GM19452 (cell line): Measurements from ENCODE around the gene ATP2C2.
"Not testable (repeated sequence)": the region's sequence is repeated elsewhere in the genome, so short reads cannot be mapped to it uniquely, and the experiment has no call there.

Source experiments
- ATAC-seq: cut with Tn5 transposase; IDR thresholded peaks from one replicate; pipeline ENCODE4 v1.9.1; 2021; ENCODE audit not compliant: unreplicated experiment

ATP2C2 gene, protein sequence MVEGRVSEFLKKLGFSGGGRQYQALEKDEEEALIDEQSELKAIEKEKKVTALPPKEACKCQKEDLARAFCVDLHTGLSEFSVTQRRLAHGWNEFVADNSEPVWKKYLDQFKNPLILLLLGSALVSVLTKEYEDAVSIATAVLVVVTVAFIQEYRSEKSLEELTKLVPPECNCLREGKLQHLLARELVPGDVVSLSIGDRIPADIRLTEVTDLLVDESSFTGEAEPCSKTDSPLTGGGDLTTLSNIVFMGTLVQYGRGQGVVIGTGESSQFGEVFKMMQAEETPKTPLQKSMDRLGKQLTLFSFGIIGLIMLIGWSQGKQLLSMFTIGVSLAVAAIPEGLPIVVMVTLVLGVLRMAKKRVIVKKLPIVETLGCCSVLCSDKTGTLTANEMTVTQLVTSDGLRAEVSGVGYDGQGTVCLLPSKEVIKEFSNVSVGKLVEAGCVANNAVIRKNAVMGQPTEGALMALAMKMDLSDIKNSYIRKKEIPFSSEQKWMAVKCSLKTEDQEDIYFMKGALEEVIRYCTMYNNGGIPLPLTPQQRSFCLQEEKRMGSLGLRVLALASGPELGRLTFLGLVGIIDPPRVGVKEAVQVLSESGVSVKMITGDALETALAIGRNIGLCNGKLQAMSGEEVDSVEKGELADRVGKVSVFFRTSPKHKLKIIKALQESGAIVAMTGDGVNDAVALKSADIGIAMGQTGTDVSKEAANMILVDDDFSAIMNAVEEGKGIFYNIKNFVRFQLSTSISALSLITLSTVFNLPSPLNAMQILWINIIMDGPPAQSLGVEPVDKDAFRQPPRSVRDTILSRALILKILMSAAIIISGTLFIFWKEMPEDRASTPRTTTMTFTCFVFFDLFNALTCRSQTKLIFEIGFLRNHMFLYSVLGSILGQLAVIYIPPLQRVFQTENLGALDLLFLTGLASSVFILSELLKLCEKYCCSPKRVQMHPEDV

GRCh38 chr16:84368308-84368996 lies at the start of gene ATP2C2:
ATP2C2 (plus strand) TSS chr16:84368538; CDS start chr16:84368616, 78 bp downstream.
- no peak for ATAC-seq

GRCh38 chr16:84319146-84319760 lies 49.1 kb upstream of the ATP2C2 start:
- ATAC-seq: no peak

- no peak for ATAC-seq
Observed at GRCh38 chr16:84320511-84320910, 47.8 kb upstream of the ATP2C2 start.

DNA sequence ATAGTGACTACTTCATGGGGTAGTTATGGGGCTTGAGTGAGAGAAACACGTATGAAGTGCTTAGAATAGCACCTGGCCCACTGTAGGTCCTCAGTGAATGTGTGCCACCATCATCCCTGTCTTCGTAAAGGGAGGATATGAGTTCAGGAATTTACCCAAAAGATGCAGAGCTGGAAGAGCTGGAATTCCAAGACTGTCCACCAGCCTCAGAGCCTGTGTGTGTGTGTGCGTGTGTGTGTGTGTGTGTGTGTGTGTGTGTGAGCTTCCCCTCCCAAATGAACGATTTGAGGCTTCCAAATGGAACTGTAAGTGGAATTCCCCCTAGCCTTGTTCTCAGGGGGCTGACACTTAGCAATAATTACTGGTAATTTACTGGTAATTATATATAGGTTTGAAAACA lies 46.4 kb upstream of the ATP2C2 start:
- no peak for ATAC-seq

DNA sequence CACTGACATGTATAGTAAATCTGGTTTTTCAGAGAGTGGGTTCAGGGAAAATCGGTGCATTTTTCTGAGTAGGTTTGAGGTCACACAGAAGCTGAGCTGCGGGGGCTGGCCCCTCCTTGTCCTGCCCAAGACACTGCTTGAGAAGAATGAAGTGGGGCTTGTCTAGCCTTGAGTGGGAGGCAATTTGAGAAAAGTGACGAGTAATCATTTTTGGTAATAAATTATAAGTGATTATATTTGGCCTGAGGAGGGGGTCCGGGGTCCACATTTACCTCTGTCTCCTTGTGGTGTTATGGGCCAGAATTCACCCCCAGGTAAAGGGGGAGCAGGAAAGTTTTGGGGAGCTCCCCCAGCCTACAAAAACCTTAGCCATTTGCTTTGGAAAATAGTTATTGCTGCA lies 45.6 kb upstream of the ATP2C2 start:
- no peak for ATAC-seq

DNA sequence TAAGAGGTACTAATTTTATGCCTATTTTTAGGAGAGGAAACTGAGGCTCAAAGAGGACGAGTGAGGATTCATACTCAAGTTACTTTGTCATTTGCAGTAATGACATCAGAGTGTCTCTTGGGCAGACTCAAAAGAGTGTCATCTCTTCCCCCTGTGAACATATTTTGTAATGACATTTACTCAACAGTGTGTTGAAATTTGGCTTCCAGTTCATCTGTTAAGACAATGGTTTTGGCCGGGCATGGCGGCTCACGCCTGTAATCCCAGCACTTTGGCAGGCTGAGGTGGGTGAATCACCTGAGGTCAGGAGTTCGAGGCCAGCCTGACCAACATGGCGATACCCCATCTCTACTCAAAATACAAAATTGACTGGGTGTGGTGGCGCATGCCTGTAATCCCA lies 44.7 kb upstream of the ATP2C2 start:
- ATAC-seq: no peak

GRCh38 chr16:84324434-84325262 lies 43.7 kb upstream of the ATP2C2 start:
- ATAC-seq: no peak

DNA sequence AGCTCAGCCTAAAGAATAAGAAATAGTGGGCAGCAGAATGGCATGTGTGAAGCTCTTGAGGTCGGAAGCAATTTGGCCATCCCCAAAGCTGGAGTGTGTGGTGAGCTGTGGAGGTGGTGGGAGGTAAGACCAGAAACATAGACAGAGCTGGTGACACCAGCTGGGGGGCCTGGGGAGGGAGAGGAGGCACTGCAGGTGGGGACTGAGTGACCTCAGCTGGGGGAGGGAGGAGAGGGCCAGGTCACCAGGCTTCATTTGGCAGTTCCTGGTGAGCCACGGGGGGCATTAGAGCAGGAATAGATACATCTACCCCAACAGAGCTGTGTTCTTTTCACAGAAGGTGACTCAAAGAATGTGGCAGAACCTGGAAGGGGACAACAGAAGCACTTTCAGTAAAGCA lies 41.8 kb upstream of the ATP2C2 start:
- ATAC-seq: no peak

DNA sequence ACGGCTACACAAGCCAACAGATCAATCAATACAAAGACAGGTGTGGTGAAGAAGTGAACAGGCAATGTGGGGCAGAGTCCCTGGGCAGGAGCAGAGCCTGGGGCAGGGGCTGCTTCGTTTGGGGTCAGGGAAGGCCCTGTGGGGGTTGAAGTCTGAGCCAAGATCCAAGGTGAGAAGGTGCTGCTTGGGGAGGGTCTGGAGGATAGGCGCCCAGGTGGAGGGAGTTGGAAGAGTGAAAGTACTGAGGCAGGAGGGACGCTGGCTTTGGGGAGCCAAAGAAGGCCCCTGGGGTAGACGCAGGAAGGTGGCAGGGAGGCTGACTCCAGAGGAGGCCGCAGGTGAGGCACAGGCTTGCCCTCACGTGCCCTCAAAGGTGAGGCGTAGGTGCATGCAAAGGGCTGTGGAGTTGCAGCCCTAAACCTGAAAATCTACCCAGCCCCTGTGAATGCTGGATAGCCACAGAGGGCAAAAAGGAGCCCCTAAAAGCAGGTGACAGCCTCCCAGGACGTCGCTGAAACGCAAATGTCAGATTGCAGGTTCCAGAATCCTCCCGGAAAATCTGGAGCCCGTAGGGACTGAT lies 40.3 kb upstream of the ATP2C2 start:
- no peak for ATAC-seq

DNA sequence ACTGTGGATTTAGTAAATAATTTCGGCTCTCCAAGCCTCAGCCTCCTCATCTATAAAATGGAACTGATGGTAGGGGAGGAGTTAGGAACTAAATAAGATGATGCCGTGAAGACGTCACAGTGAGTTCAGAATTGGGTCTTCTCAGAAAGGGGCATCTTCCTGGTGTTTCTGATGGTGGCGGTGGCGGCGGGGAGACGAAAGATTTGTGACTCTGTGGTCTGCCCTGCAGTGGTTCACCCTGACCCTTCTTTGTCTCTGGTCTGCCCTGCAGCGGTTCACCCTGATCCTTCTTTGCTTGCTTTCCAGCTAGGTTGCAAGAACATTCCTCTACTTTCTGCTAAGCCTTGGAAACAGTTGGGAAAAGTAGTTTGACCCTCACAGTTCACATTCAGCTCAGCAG lies 39.3 kb upstream of the ATP2C2 start:
- no peak for ATAC-seq

DNA sequence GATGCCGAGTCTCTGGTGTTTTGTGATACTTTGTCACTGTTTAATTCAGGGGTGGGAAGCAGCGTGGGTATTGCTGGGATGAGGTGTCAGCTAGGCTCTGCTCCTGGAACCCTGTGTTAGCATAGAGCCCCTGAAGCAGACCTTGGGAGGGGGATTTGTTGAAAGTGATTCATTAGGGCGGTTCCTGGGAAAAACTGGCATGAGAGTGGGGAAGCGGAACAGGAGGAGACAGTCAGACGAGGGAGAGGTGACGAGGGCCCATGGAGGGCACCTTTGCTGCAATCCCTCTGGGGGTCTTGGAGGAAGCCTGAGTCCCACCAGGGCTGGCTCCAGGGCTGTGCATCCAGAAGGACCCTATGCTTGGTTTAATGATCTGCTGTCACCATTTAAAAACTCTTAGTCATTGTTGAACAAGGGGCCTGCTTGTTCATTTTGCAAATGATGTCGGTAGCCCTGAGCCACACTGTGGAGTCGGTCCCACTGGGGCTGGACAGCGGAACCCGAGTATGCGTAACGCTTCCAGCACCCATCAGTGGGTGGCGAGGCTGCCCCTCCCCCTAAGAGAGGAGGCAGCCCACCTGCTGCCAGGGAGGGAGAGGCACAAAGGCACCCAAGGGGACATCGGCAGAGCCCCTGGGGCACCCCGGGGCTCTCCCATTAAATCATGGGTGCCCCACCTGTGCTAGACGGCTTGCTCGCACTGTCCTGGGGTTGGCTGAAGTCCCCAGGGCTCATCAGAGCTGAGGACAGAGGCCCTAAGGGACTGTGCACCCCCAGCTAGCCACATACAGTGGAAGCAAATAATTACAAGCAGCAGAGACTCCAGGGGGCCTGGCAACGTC lies 38.3 kb upstream of the ATP2C2 start:
- ATAC-seq: no peak

DNA sequence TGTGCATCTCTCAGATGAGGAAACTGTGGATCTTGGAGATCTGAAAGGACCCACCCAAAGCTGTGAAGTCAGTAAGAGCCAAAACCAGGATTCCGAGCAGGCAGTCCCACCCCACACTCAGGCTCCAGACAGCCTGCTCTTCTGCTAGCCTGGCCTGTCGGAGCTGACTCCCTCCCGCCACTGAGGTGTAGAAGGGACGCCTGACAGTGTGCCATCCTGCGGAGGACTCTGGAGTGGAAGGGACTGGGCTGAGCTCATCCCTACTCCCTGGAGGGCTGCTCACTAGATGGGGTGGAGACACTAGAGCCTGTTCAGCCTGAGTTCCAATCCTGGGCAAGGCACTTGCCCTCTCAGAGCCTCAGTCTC lies 37.7 kb upstream of the ATP2C2 start:
- no peak for ATAC-seq

DNA sequence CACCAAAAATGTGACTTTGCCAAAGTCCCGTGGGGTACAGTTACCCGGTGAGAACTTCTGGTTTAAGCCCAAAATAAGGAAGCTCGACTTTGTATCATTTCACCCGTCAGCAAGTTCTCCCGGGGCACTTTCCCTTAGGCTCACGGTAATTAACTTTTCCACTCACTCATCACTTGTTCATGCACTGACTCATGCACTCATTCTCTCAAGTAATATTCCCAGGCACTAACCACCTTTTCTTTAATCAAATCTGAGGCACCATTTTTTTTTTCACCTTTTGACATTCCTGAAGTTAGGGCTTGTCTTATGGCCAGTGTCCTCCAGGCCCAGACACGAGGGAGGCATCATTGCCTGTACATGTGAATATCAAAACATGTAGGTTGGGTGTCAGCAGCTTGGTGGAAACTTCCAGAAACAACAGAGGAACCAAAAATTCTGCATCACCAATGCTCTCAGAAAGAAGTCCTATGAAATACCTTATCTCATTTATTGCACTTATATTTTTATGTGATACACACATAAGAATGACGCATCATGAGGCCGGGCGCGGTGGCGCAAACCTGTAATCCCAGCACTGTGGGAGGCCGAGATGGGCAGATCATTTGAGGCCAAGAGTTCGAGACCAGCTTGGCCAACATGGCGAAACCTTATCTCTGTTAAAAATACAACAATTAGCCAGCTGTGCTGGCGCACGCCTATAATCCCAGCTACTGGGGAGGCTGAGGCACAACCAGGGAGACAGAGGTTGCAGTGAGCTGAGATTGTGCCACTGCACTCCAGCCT lies 36.1 kb upstream of the ATP2C2 start:
- ATAC-seq: no peak

DNA sequence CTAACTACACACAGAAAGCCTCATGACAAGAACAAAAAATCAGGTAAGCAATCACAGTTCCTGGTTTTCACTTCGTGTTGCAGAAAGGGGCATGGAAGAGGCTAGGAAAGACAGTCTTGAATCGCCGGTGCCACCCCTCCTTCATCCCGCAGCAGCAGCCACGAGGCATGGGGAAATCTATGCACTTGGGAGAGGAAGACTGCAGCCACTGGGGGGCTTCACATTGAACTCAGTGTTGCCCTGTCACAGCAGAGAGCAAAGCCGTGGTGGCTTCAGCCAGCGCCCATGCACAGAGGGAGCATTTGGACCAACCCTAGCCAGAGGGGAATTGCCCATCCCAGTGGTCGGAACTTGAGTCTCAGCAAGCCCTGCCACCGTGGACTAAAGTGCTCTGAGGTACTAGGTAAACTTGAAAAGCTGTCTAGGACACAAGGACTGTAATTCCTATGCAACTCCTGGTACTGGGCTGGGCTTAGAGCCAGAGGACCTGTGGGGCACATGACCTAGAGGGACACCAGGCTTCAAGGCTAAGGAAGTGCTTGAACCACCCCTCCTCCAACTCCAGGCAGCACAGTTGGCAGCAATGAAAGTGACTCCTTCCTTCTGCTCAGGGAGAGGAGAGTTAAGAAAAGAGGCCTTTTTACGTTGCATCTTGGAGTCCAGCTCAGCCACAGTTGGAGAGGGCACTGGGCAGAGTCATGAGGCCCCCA lies 35.2 kb upstream of the ATP2C2 start:
- ATAC-seq: no peak

DNA sequence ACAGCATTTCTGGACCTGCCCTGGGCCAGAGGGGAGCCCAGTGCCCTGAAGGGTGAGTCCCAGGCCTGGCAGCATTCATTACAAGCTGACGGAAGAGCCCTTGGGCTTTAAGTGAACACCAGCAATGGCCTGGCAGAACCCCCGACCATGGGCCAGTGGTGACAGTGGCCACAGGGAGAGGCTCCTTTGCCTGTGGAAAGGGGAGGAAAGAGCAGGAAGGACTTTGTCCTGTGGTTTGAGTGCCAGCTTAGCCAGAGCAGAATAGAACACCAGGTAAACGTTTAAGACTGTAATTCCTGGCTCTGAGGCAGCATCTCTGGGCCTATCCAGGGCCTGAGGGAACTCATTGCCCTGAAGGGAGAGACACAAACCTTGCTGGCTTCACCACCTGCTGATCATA lies 34.3 kb upstream of the ATP2C2 start:
- no peak for ATAC-seq

DNA sequence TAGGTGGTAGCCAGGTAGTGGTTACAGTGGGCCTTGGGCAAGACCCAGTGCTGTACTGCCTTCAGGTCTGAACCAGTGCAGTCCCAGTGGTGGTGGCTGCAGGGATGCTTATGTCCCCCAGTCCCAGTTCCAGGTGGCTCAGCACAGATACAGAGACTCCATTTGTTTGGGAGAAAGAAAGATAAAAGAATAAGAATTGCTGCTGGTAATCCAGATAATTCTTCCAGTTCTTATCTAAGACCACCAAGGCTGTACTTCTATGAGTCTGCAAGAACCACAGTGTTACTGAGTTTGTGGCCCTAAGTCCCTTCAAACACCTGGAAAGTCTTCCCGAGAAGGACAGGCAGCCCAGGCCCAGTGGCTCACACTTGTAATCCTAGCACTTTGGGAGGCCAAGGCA lies 33.9 kb upstream of the ATP2C2 start:
- no peak for ATAC-seq

- ATAC-seq: not testable (repeated sequence)
Observed at GRCh38 chr16:84337236-84337635, 31.1 kb upstream of the ATP2C2 start.

GRCh38 chr16:84339311-84339710 lies 29.0 kb upstream of the ATP2C2 start:
- no peak for ATAC-seq
